Stimulated activated CD4-positive, alpha-beta T cell treated with anti-CD3 and anti-CD28 coated beads, Interleukin-1b, Interleukin-23, amount 100 ng/mL, for 1 hour (primary cell): ENCODE measurements around the gene TXNRD2.

ENCODE experiments used
- DNase-seq, 2 donors: peaks; one replicate each; pipeline ENCODE4 v3.0.0-alpha.2; 2020; ENCODE audit warnings: low read depth in 2 of 2

TXNRD2 gene

GRCh38 chr22:19876941-19877625 lies 64.5 kb downstream of the TXNRD2 start:
- no peak for DNase-seq

- DNase-seq: no peak
Observed at GRCh38 chr22:19876314-19876940, 65.2 kb downstream of the TXNRD2 start.

DNA sequence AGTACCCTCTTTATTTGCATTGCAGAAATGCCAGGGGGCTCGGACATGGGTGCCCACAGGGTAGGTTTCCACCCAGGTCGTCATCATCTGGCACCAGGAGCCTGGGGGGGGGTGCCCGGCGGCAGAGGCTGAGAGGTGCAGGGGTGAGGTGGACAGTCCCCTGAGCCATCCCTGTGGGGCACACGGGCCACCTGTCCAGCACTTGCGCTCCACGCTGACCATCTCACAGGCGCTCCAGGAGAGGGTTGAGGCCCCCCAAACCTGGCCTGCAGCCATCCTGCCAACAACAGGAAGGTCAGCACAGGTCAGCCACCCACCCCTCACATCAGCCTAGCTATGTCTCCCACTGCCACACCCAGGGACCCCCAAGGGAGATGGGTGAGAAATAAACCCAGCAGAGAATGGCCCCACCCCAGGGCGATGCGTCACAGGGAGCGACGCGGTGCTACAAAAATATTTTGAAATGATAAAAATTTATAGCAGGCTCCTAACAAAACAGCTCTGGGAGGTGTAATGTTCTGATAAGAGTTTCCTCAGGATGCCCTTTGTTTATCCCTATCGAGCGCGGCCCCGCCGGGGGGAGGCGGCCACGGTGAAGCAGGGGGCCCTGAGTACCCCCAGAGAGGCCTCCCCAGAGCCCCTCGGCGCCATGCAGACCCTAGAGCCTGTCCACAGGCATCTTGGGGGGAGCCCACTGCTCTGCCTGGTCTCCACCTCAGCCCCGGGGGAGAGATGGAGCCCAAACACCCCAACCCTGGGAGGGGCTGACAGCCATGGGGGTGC lies 65.9 kb downstream of the TXNRD2 start:
- DNase-seq: no peak

- DNase-seq: no peak
Observed at GRCh38 chr22:19875061-19875530, 66.5 kb downstream of the TXNRD2 start.

GRCh38 chr22:19874307-19875060 lies 67.1 kb downstream of the TXNRD2 start:
- DNase-seq: no peak

- DNase-seq: no peak
Observed at GRCh38 chr22:19873960-19874306, 67.7 kb downstream of the TXNRD2 start.

- no peak for DNase-seq
Observed at GRCh38 chr22:19873138-19873959, 68.3 kb downstream of the TXNRD2 start.

GRCh38 chr22:19872779-19873137 lies 68.9 kb downstream of the TXNRD2 start:
- DNase-seq: no peak

DNA sequence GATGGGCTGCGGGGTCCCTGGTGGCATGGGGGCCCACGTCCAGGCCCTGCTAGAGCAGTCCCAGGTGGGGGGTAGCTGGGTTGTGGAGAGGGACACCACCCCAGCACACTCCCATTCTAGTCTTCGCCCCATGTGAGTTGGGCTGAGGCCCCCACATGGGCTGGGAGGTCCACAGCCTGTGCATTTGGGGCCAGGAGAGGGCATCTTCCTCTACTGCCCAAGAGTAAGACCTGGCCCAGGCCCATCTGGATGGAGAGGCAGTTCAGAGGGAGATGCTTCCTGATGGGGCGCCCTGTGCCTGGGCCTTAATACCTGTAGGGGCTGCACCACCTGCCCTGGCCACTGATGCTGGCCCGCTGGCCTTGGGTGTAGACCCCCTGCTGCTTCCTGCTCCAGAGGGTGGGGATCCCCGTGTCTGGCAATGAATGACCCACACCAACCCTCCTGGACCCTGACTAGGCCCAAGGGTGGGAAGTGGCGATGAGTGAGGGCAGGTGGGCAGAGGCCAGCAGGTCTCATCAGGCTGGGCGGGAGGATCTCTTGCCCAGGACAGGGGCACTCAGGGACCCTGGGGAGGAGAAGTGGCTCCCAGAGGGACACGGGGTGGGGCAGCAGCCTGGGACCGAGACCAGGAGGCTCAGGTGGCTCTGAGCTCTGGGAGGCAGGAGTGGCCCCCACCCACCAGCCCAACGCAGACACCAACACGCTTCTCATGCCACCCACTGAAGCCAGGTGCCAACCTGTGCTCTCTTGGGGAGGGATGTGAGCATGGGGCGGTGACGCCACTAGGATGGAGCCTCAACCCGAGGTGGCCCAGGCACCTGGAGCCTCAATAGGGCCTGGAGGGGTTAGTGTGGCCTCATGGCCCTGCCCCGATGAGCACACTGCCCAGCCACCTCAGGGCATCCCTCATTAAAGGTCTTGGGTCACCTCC lies 69.5 kb downstream of the TXNRD2 start:
- DNase-seq: no peak

- DNase-seq: no peak
Observed at GRCh38 chr22:19871023-19871844, 70.4 kb downstream of the TXNRD2 start.

GRCh38 chr22:19870153-19871022 lies 71.2 kb downstream of the TXNRD2 start:
- DNase-seq: no peak

DNA sequence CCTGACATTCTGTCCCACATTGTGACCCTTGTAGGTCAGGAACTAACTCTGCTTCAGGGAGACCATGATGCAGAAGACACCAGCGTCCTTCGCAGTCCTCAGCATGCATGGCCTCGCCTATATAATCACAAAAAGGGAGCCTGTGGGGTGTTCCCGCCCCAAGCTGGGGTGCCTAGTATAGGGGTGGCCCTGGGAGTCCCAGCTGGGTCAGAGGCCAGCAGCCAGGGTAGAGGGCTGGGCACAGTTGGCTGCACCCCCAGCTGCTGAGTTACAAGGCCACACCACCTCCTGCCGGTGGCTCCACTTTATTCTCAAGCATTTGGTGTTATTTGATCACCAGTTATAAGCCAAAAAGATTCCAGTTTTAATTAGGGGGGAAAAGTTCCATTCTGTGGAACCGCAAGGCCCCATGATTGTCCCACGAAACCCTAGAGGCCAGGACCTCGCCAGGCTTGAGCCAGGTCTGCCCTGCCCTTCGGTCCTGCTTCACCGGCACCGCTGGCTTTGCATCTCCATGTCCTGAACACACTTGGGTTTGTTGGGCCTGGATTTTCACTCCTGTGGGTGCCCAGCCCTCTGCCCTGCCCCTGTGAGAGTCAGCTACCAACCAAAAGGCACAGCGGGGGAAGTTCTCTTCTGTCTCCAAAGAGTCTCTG lies 72.0 kb downstream of the TXNRD2 start:
- no peak for DNase-seq

DNA sequence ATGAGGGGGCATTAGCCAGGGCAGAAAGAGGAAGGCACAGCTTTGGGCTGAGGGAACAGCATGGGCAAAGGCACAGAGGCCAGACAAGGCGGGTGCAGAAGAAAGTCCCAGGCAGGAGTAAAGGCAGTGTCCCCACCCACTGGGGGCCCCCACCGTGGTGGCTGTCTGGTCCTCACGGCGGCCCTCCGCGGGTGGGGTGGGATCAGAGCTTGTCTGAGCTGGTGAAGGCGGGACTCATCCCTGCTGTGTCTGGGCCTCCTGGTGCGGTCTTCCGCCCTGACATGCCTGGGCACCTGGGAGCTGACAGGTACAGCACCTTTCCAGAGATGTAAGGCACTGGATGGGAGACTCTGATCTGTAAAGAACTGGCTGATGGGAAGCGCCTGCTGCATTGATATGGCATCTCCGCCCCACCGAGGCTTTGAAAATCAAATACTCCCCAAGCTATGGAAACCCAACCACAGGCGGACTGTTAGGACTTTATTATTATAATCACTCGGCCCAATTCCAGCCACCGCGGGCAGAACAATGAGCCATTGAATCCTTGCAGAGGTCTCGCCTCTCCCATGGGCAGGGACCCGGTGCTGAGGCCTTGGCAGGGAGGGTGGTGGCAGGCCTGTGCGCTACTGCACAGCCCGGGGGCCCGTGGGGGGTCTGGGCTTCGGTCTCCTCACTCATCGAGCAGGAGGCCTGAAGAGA lies 72.7 kb downstream of the TXNRD2 start:
- no peak for DNase-seq

DNA sequence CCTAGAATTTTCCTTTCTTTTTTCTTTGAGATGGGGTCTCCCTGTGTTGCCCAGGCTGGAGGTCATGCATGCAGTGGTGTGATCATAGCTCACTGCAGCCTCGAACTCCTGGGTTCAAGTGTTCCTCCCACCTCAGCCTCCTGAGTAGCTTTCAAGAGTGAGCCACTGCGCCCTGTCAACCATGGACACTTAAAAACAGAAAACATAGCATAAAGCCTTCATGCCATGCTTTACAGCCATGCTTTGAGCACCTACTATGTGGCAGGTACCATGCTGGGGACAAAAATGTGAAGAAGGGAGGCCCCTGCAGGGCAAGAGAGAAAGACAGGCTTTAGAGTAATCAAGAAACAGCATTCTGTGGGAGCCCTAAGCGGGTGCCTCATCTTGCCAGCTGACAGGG lies 73.3 kb downstream of the TXNRD2 start:
- no peak for DNase-seq

GRCh38 chr22:19867617-19868016 lies 74.0 kb downstream of the TXNRD2 start:
- no peak for DNase-seq

DNA sequence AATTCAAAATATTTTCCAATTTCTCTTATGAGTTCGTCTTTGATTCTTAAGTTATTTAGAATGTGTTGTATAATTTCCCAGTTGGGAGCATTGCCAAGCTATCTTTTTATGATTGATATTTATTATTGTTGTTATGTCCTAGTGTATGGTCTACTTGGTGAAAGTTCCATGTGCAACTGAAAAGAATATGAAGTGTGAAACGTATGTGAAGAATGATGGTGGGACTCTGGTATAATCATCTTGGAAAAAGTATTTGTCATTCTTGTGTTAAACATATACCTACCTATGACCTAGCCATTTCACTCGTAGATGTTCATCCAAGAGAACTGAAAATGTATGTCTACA lies 75.0 kb downstream of the TXNRD2 start:
- DNase-seq: no peak

DNA sequence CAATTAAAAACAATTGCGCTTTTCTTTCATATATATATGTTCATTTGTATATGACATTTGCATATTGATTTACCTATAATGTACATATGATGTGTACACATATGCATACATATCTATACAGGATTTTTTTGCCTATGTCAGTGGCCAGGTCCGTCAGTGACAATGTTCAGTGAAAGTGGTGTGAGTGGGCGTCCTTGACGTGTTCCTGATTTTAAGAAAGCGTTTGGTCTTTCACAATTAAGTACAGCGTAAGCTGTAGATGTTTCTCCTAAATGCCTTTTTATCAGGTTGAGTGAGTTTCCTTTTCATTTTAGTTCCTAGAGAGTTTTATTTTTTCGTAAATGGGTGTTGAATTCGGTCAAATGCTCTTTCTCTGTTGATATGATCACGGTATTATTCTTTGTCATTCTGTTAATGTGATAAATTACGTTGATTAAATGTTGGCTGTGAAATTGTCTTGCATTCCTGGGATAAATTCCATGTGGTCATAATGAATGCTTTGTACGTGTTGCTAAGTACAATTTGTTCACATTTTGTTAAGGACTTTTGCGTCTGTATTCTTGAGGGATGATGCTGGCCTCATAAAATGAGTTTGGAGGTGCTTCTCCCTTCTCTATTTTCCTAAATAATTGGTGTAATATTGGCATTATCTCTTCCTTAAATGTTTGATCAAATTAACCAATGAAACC lies 76.3 kb downstream of the TXNRD2 start:
- no peak for DNase-seq
